ENCODE measurements around the gene ATPAF1.
"Not testable (repeated sequence)": the region's sequence is repeated elsewhere in the genome, so short reads cannot be mapped to it uniquely, and the experiment has no call there.

Gene ATPAF1

GRCh38 chr1:46679789-46680573, 11.8 kb upstream of the ATPAF1 start:
- DNase-seq, result no peak

- DNase-seq, result no peak
These were observed 9.2 kb upstream of the ATPAF1 start for GRCh38 chr1:46677339-46677738.

GRCh38 chr1:46676531-46676930, 8.4 kb upstream of the ATPAF1 start:
- DNase-seq, result no peak

- no peak for DNase-seq
These were observed 7.6 kb upstream of the ATPAF1 start for GRCh38 chr1:46675549-46676314.

GRCh38 chr1:46673749-46674182, 5.6 kb upstream of the ATPAF1 start:
- DNase-seq, result no peak

GRCh38 chr1:46672696-46673095, 4.5 kb upstream of the ATPAF1 start:
- no peak for DNase-seq

GRCh38 chr1:46671554-46671953, 3.4 kb upstream of the ATPAF1 start, which contains the start of gene TEX38:
Gene TEX38, plus strand, starts transcription at chr1:46671854. Its CDS starts 81 bp downstream, at chr1:46671935.
- no peak for DNase-seq

- no peak for DNase-seq
These were observed 2.0 kb upstream of the ATPAF1 start for GRCh38 chr1:46670134-46670533.

- DNase-seq, result no peak
These were observed 2.2 kb downstream of the ATPAF1 start for GRCh38 chr1:46665983-46666382.

- not testable (repeated sequence) for DNase-seq
These were observed 5.2 kb downstream of the ATPAF1 start for GRCh38 chr1:46662919-46663318.

GRCh38 chr1:46660116-46660515, 8.0 kb downstream of the ATPAF1 start:
- DNase-seq, result not testable (repeated sequence)

GRCh38 chr1:46659307-46659870, 8.8 kb downstream of the ATPAF1 start:
- DNase-seq, result no peak

GRCh38 chr1:46657775-46658174, 10.4 kb downstream of the ATPAF1 start:
- DNase-seq, result no peak

- no peak for DNase-seq
These were observed 11.5 kb downstream of the ATPAF1 start for GRCh38 chr1:46656643-46657042.

- DNase-seq, result no peak
These were observed 12.3 kb downstream of the ATPAF1 start for GRCh38 chr1:46655848-46656247.

GRCh38 chr1:46654698-46655097, 13.5 kb downstream of the ATPAF1 start:
- not testable (repeated sequence) for DNase-seq

GRCh38 chr1:46654012-46654411, 14.2 kb downstream of the ATPAF1 start:
- no peak for DNase-seq

GRCh38 chr1:46653405-46653958, 14.7 kb downstream of the ATPAF1 start:
- DNase-seq, result no peak

- no peak for DNase-seq
These were observed 15.7 kb downstream of the ATPAF1 start for GRCh38 chr1:46652321-46653100.

GRCh38 chr1:46651152-46651551, 17.0 kb downstream of the ATPAF1 start:
- DNase-seq, result not testable (repeated sequence)

GRCh38 chr1:46650491-46650890, 17.7 kb downstream of the ATPAF1 start:
- no peak for DNase-seq

- no peak for DNase-seq
These were observed 18.4 kb downstream of the ATPAF1 start for GRCh38 chr1:46649764-46650163.

GRCh38 chr1:46647611-46648010, 20.6 kb downstream of the ATPAF1 start:
- DNase-seq, result no peak

Data from activated CD8-positive, alpha-beta memory T cell treated with anti-CD3 and anti-CD28 coated beads, Interleukin-2, amount 50 U/mL, for 48 hours (primary cell).